Hepatocyte (in vitro differentiated cells): ENCODE results near the gene OR10H3. TPM values are rescaled to one million over a fixed set of nuclear protein-coding genes. Genes with fewer than 3 reads are reported as not detected.
"Not testable (repeated sequence)": the region's sequence is repeated elsewhere in the genome, so short reads cannot be mapped to it uniquely, and the experiment has no call there.

Experiments used
- DNase-seq: peaks from one replicate; pipeline ENCODE4 v3.0.0-alpha.2; 2016; ENCODE audit warnings: low spot score
- H2AFZ ChIP-seq: fragments of 200-600 bp; sonication (generic); 2 replicates; pipeline ENCODE4 v1.6.0; 2016; ENCODE audit warnings: antibody characterized with exemption, mild to moderate bottlenecking
- H3K27ac ChIP-seq: fragments of 200-600 bp; sonication (generic); 2 replicates; pipeline ENCODE4 v1.5.1; 2016; ENCODE audit warnings: mild to moderate bottlenecking
- H3K27me3 ChIP-seq: fragments of 200-600 bp; sonication (generic); 2 replicates; pipeline ENCODE4 v1.6.1; 2016
- H3K36me3 ChIP-seq: fragments of 200-600 bp; sonication (generic); replicated peaks from 2 replicates; pipeline ENCODE4 v1.5.1; 2016; ENCODE audit warnings: low read depth; ENCODE audit not compliant: insufficient read depth
- H3K4me1 ChIP-seq: fragments of 200-600 bp; sonication (generic); 2 replicates; pipeline ENCODE4 v1.5.1; 2016; ENCODE audit warnings: mild to moderate bottlenecking, moderate library complexity; ENCODE audit not compliant: insufficient read depth
- H3K4me2 ChIP-seq: fragments of 200-600 bp; sonication (generic); 2 replicates; pipeline ENCODE4 v1.6.0; 2016
- H3K4me3 ChIP-seq: fragments of 200-600 bp; sonication (generic); 2 replicates; pipeline ENCODE4 v1.5.1; 2016; ENCODE audit warnings: mild to moderate bottlenecking
- H3K79me2 ChIP-seq: fragments of 200-600 bp; sonication (generic); 2 replicates; pipeline ENCODE4 v1.6.0; 2017; ENCODE audit warnings: mild to moderate bottlenecking
- H3K9me2 ChIP-seq: fragments of 200-600 bp; sonication (generic); replicated peaks from 2 replicates; pipeline ENCODE4 v1.6.0; 2017; ENCODE audit warnings: mild to moderate bottlenecking; ENCODE audit not compliant: insufficient read depth
- H3K9me3 ChIP-seq: fragments of 200-600 bp; sonication (generic); 2 replicates; pipeline ENCODE4 v1.5.1; 2016; ENCODE audit warnings: low read depth, mild to moderate bottlenecking
- H4K20me1 ChIP-seq: fragments of 200-600 bp; sonication (generic); 2 replicates; pipeline ENCODE4 v1.6.0; 2016; ENCODE audit warnings: mild to moderate bottlenecking; ENCODE audit not compliant: insufficient read depth, poor library complexity, severe bottlenecking
- CTCF ChIP-seq: fragments of 200-600 bp; sonication (generic); IDR thresholded peaks from 2 replicates; pipeline ENCODE4 v1.5.1; 2016; ENCODE audit warnings: antibody characterized with exemption, mild to moderate bottlenecking; ENCODE audit not compliant: poor library complexity
- EZH2 ChIP-seq: fragments of 200-600 bp; sonication (generic); IDR thresholded peaks from 2 replicates; pipeline ENCODE4 v1.6.1; 2016; ENCODE audit warnings: antibody characterized with exemption, mild to moderate bottlenecking, borderline replicate concordance
- EZH2phosphoT487 ChIP-seq: fragments of 200-600 bp; sonication (generic); IDR thresholded peaks from one replicate; pipeline ENCODE4 v1.6.1; 2018; ENCODE audit warnings: antibody characterized with exemption, mild to moderate bottlenecking, low read depth, moderate library complexity; ENCODE audit not compliant: unreplicated experiment, severe bottlenecking
- WGBS: methylation state at CpG from one replicate; pipeline ENCODE4 v1.1.6; 2016; ENCODE audit warnings: low lambda C conversion rate; ENCODE audit errors: missing lambda C conversion rate; 5-methylcytosine and 5-hydroxymethylcytosine counted together
- polyA plus RNA-seq: library from polyadenylated mRNA; unstranded; fragments of >200 nt; fragmentation: Nextera tagmentation; extraction: Ambion mirVana; gene quantifications from 2 replicates; pipeline ENCODE4 v1.2.1, GENCODE V29; 2016
- total RNA-seq: library from RNA; depleted of rRNA; stranded (reverse); fragments of >200 nt; gene quantifications from 2 replicates; pipeline ENCODE4 v1.2.3, GENCODE V29; 2014

OR10H3 gene
- total and polyA plus RNA-seq, 2 experiments from 2014 or later, result not detected

DNA sequence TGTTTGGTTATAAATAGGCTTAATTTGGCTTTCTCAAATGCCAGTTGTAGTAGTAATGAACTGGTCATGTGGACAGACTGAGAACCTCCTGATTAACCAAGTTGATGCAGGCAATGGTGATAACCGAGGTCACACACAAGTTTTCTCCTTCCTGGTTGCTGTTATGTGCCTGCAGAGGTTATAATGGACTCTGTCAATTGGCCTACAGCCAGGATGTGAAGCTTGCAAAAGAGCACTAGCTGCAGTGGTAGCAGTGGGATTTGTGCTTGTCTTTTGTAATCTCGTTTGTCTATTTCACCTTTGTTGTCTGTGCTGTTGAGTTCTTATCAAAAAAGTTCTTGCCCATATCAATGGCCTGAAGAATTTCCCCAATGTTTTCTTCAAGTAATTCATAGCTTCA lies 20.6 kb downstream of the OR10H3 start:
- Histone ChIP-seq H4K20me1 (no peaks in the 10 kb centered on the region), H3K9me3 (no peaks in the 10 kb centered on the region), H3K79me2 (no peaks in the 10 kb centered on the region), H2AFZ (no peak overlapping the region), H3K4me3 (no peak overlapping the region), H3K9me2 (no peaks in the 10 kb centered on the region), H3K4me2 (no peak overlapping the region), H3K27ac (no peak overlapping the region), H3K4me1 (no peaks in the 10 kb centered on the region), H3K27me3 (no peaks in the 10 kb centered on the region), H3K36me3 (no peaks in the 10 kb centered on the region)
- TF ChIP-seq EZH2phosphoT487, result no peak
- no peak for TF ChIP-seq EZH2
- TF ChIP-seq CTCF, result no peak
- 45% methylated on average over 2 of the region's 2 CpGs for WGBS
- no peak for DNase-seq

- Histone ChIP-seq H3K36me3 (no peaks in the 10 kb centered on the region), H4K20me1 (no peaks in the 10 kb centered on the region), H3K9me3 (no peaks in the 10 kb centered on the region), H3K79me2 (no peaks in the 10 kb centered on the region), H3K27ac (no peak overlapping the region), H3K4me1 (no peaks in the 10 kb centered on the region), H3K9me2 (no peaks in the 10 kb centered on the region), H3K4me2 (no peak overlapping the region), H2AFZ (no peak overlapping the region), H3K27me3 (no peaks in the 10 kb centered on the region), H3K4me3 (no peak overlapping the region)
- DNase-seq, result no peak
- 83% methylated on average over 28 of the region's 28 CpGs for WGBS
- TF ChIP-seq EZH2phosphoT487 (no peak), CTCF (no peak), EZH2 (no peak)
Observed at GRCh38 chr19:15759962-15760565, 22.3 kb downstream of the OR10H3 start.

DNA sequence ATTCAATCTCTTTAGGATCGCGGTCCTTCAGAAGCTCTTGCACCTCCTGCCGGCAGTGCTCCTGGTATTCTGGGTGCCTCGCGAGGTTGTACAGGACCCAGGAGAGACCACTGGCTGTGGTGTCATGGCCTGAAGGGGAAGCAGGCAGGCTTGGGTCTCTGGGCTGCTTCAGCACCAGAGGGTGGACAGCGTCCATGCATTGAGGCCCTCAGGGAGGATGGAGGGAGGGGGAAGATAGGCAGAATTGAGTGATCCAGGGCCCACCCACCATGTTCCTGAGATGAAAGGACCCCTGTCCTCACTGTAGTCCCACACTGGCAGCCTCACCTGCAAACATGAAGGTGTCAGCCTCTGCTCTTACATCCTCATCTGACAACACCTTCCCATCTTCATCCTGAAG lies 31.8 kb downstream of the OR10H3 start:
- H3K4me1 ChIP-seq, result no peaks in the 10 kb centered on the region
- DNase-seq, result no peak
- 75% methylated on average over 6 of the region's 6 CpGs for WGBS
- H3K4me2 ChIP-seq, result no peak overlapping the region
- no peaks in the 10 kb centered on the region for H3K79me2 ChIP-seq
- no peaks in the 10 kb centered on the region for H3K36me3 ChIP-seq
- H3K9me2 ChIP-seq, result no peaks in the 10 kb centered on the region
- H3K27me3 ChIP-seq, result no peaks in the 10 kb centered on the region
- no peak overlapping the region for H2AFZ ChIP-seq
- TF ChIP-seq CTCF, result no peak
- TF ChIP-seq EZH2, result no peak
- no peak for TF ChIP-seq EZH2phosphoT487
- no peak overlapping the region for H3K27ac ChIP-seq
- no peak overlapping the region for H3K4me3 ChIP-seq
- no peaks in the 10 kb centered on the region for H3K9me3 ChIP-seq
- no peaks in the 10 kb centered on the region for H4K20me1 ChIP-seq

GRCh38 chr19:15774159-15774558 lies 36.4 kb downstream of the OR10H3 start:
- H2AFZ ChIP-seq, H3K36me3 ChIP-seq, H3K9me3 ChIP-seq, H3K4me2 ChIP-seq, H4K20me1 ChIP-seq, H3K4me1 ChIP-seq, H3K4me3 ChIP-seq, DNase-seq, H3K9me2 ChIP-seq, H3K27ac ChIP-seq, H3K27me3 ChIP-seq, H3K79me2 ChIP-seq: not testable (repeated sequence)
- 62% methylated on average over 3 of the region's 3 CpGs for WGBS
